Measurements from ENCODE around the gene LCN15.
"Not testable (repeated sequence)": the region's sequence is repeated elsewhere in the genome, so short reads cannot be mapped to it uniquely, and the experiment has no call there.

GRCh38 chr9:136796775-136797347, 32.5 kb upstream of the LCN15 start:
- TF ChIP-seq JUNB (IDR thresholded peaks at IDR 0.05; ENCODE audit: unreplicated experiment); EZH2 (IDR thresholded peaks at IDR 0.05; ENCODE audit: low read depth, unreplicated experiment); ZNF114 (CRISPR knock-in tag; IDR thresholded peaks at IDR 0.05); CTCF (conservative IDR thresholded peaks at IDR 0.05; ENCODE audit: low read depth in 2 of 2); REST (IDR thresholded peaks at IDR 0.05; ENCODE audit: unreplicated experiment); POLR2AphosphoS5 (IDR thresholded peaks at IDR 0.05; ENCODE audit: low read depth); EZH2phosphoT487 (IDR thresholded peaks at IDR 0.05; ENCODE audit: unreplicated experiment); STAT1 (IDR thresholded peaks at IDR 0.05; ENCODE audit: unreplicated experiment); NANOG (IDR thresholded peaks at IDR 0.05; ENCODE audit: borderline replicate concordance); ZNF331 (CRISPR knock-in tag; IDR thresholded peaks at IDR 0.05; ENCODE audit: low read depth): not testable (repeated sequence)
